H9 (cell line): ENCODE measurements around the gene OSGEPL1. TPM values are rescaled to one million over a fixed set of nuclear protein-coding genes. Genes with fewer than 3 reads are reported as not detected.

Experiments used
- DNase-seq: peaks from one replicate; pipeline ENCODE4 v3.0.0-alpha.2; 2017
- H2AFZ ChIP-seq: one replicate; pipeline ENCODE4 v1.6.1; 2013; ENCODE audit warnings: mild to moderate bottlenecking, low read length, control low read depth, moderate library complexity
- H2AK5ac ChIP-seq: 2 replicates; pipeline ENCODE4 v1.6.1; 2013; ENCODE audit warnings: low read length, control low read depth, mixed read lengths; ENCODE audit not compliant: insufficient read length
- H2BK120ac ChIP-seq: one replicate; pipeline ENCODE4 v1.6.1; 2013; ENCODE audit warnings: low read depth, mild to moderate bottlenecking, low read length, control low read depth, inconsistent platforms; ENCODE audit not compliant: poor library complexity, severe bottlenecking
- H2BK12ac ChIP-seq: 2 replicates; pipeline ENCODE4 v1.6.1; 2013; ENCODE audit warnings: low read length, control low read depth, mixed read lengths, low read depth; ENCODE audit not compliant: insufficient read length
- H2BK15ac ChIP-seq: 2 replicates; pipeline ENCODE4 v1.6.1; 2013; ENCODE audit warnings: low read depth, low read length, control low read depth
- H2BK20ac ChIP-seq: one replicate; pipeline ENCODE4 v1.6.1; 2013; ENCODE audit warnings: low read depth, mild to moderate bottlenecking, low read length, control low read depth, inconsistent platforms; ENCODE audit not compliant: poor library complexity, severe bottlenecking
- H2BK5ac ChIP-seq: 2 replicates; pipeline ENCODE4 v1.6.1; 2013; ENCODE audit warnings: low read length, control low read depth, mixed read lengths; ENCODE audit not compliant: insufficient read length
- H3K14ac ChIP-seq: 2 replicates; pipeline ENCODE4 v1.6.1; 2013; ENCODE audit warnings: low read length, control low read depth; ENCODE audit not compliant: insufficient read depth
- H3K18ac ChIP-seq: 2 replicates; pipeline ENCODE4 v1.6.1; 2013; ENCODE audit warnings: low read depth, mild to moderate bottlenecking, mixed read lengths, low read length, control low read depth; ENCODE audit not compliant: insufficient read length
- H3K23ac ChIP-seq: 2 replicates; pipeline ENCODE4 v1.6.1; 2013; ENCODE audit warnings: low read length, control low read depth, mixed read lengths, low read depth; ENCODE audit not compliant: insufficient read length
- H3K23me2 ChIP-seq: 2 replicates; pipeline ENCODE4 v1.6.1; 2013; ENCODE audit warnings: low read depth, mild to moderate bottlenecking, mixed read lengths, low read length, control low read depth; ENCODE audit not compliant: insufficient read length, poor library complexity, severe bottlenecking
- H3K27ac ChIP-seq: 2 replicates; pipeline ENCODE4 v1.5.1; 2013; ENCODE audit warnings: low read length, control low read depth, mixed read lengths, low read depth; ENCODE audit not compliant: insufficient read length
- H3K27me3 ChIP-seq: 2 replicates; pipeline ENCODE4 v1.6.1; 2013; ENCODE audit warnings: low read length, control low read depth, inconsistent platforms; ENCODE audit not compliant: insufficient read depth
- H3K4ac ChIP-seq: 2 replicates; pipeline ENCODE4 v1.6.1; 2013; ENCODE audit warnings: low read depth, mild to moderate bottlenecking, control low read depth, inconsistent platforms, low read length, moderate library complexity
- H3K4me1 ChIP-seq: 2 replicates; pipeline ENCODE4 v1.6.1; 2013; ENCODE audit warnings: low read length, control low read depth, inconsistent platforms; ENCODE audit not compliant: insufficient read depth
- H3K4me2 ChIP-seq: 2 replicates; pipeline ENCODE4 v1.6.1; 2013; ENCODE audit warnings: low read length, control low read depth, mixed read lengths; ENCODE audit not compliant: insufficient read length, insufficient read depth
- H3K56ac ChIP-seq: 2 replicates; pipeline ENCODE4 v1.6.1; 2013; ENCODE audit warnings: low read depth, mild to moderate bottlenecking, mixed read lengths, low read length, control low read depth; ENCODE audit not compliant: insufficient read length
- H3K79me1 ChIP-seq: 2 replicates; pipeline ENCODE4 v1.6.1; 2013; ENCODE audit warnings: low read depth, mild to moderate bottlenecking, moderate library complexity, low read length, control low read depth, inconsistent platforms; ENCODE audit not compliant: insufficient read depth, poor library complexity, severe bottlenecking
- H3K79me2 ChIP-seq: 2 replicates; pipeline ENCODE4 v1.6.1; 2013; ENCODE audit warnings: low read length, control low read depth, inconsistent platforms; ENCODE audit not compliant: insufficient read depth
- H3K9ac ChIP-seq: 2 replicates; pipeline ENCODE4 v1.6.1; 2013; ENCODE audit warnings: low read length, control low read depth, mixed read lengths; ENCODE audit not compliant: insufficient read length; ENCODE audit errors: extremely low read depth
- H3K9me3 ChIP-seq: one replicate; pipeline ENCODE4 v1.6.1; 2013; ENCODE audit warnings: low read depth, low read length, inconsistent platforms; ENCODE audit not compliant: control insufficient read depth
- H3T11ph ChIP-seq: one replicate; pipeline ENCODE4 v1.6.1; 2013; ENCODE audit warnings: mild to moderate bottlenecking, low read length, control low read depth, inconsistent platforms
- H4K20me1 ChIP-seq: one replicate; pipeline ENCODE4 v1.6.1; 2013; ENCODE audit not compliant: control insufficient read depth, insufficient read length, insufficient read depth
- H4K5ac ChIP-seq: 2 replicates; pipeline ENCODE4 v1.6.1; 2013; ENCODE audit warnings: low read depth, mild to moderate bottlenecking, mixed read lengths, low read length, control low read depth; ENCODE audit not compliant: insufficient read length
- H4K8ac ChIP-seq: replicated peaks from 2 replicates; pipeline ENCODE4 v1.6.1; 2013; ENCODE audit warnings: low read length, control low read depth, mixed read lengths, low read depth; ENCODE audit not compliant: insufficient read length
- H4K91ac ChIP-seq: 2 replicates; pipeline ENCODE4 v1.6.1; 2013; ENCODE audit warnings: low read depth, mild to moderate bottlenecking, moderate library complexity, mixed read lengths, low read length, control low read depth; ENCODE audit not compliant: insufficient read length
- H3K27ac Mint-ChIP-seq, 3 experiments: 2 replicates in 2 of 3; 3 replicates in 1 of 3; pipeline ENCODE4 v1.8.0; 2020 to 2021; ENCODE audit warnings: mixed read lengths in 3 of 3, mild to moderate bottlenecking in 1 of 3, moderate library complexity in 1 of 3
- H3K27me3 Mint-ChIP-seq: 2 replicates; pipeline ENCODE4 v1.8.0; 2021; ENCODE audit warnings: low read depth, mild to moderate bottlenecking, moderate library complexity, mixed read lengths
- H3K36me3 Mint-ChIP-seq, 3 experiments: 2 replicates in 2 of 3; 3 replicates in 1 of 3; pipeline ENCODE4 v1.8.0; 2020 to 2021; ENCODE audit warnings: low read depth in 3 of 3, mixed read lengths in 3 of 3; ENCODE audit not compliant: insufficient read depth in 1 of 3
- H3K4me1 Mint-ChIP-seq, 2 experiments: 2 replicates each; pipeline ENCODE4 v1.8.0; 2020; ENCODE audit warnings: mixed read lengths in 2 of 2
- H3K4me3 Mint-ChIP-seq, 2 experiments: 2 replicates in 1 of 2; 3 replicates in 1 of 2; pipeline ENCODE4 v1.8.0; 2020 to 2021; ENCODE audit warnings: mild to moderate bottlenecking in 2 of 2, mixed read lengths in 2 of 2, moderate library complexity in 1 of 2
- H3K9me3 Mint-ChIP-seq, 2 experiments: 2 replicates in 1 of 2; 3 replicates in 1 of 2; pipeline ENCODE4 v1.8.0; 2020; ENCODE audit warnings: mild to moderate bottlenecking in 2 of 2, mixed read lengths in 2 of 2, moderate library complexity in 1 of 2
- CTCF ChIP-seq: fragments of 200-600 bp; sonication (generic); conservative IDR thresholded peaks from 3 replicates; pipeline ENCODE4 v1.8.0; 2021; ENCODE audit warnings: antibody characterized with exemption, mild to moderate bottlenecking
- WGBS: extraction: QIAGEN DNeasy Blood & Tissue Kit; methylation state at CpG from one replicate; pipeline ENCODE4 v1.1.7; 2013; ENCODE audit warnings: missing lambda C conversion rate, low lambda C conversion rate, mixed read lengths; ENCODE audit not compliant: insufficient read length; ENCODE audit errors: extremely low coverage; 5-methylcytosine and 5-hydroxymethylcytosine counted together
- total RNA-seq: library from RNA; stranded (reverse); gene quantifications from 2 replicates; pipeline ENCODE4 v1.2.1, GENCODE V29; 2021

Gene OSGEPL1
- total RNA-seq, 1 experiment from 2014 or later: 10.7 TPM

GRCh38 chr2:189802396-189802912 lies 39.9 kb upstream of the OSGEPL1 start:
- Mint-ChIP-seq H3K4me3 (no peak overlapping the region), H3K27me3 (no peaks in the 10 kb centered on the region), H3K36me3 (peaks cover 10 to 31% (median 18%) of the 10 kb centered on the region in 3 experiments; a peak in 5 of 7 replicates), H3K9me3 (no peaks in the 10 kb centered on the region), H3K4me1 (no peaks in the 10 kb centered on the region), H3K27ac (peak overlapping the region in 1 of 3 experiments; percentile 13; a peak in 1 of 7 replicates)
- H3K27ac ChIP-seq: no peak overlapping the region
- H2AK5ac ChIP-seq: no peak overlapping the region
- H4K5ac ChIP-seq: no peak overlapping the region
- no peak overlapping the region for H2BK5ac ChIP-seq
- no peak overlapping the region for H3K14ac ChIP-seq
- no peak overlapping the region for H3K18ac ChIP-seq
- H2BK15ac ChIP-seq: no peak overlapping the region
- no peak overlapping the region for H4K91ac ChIP-seq
- TF ChIP-seq CTCF: no peak
- H3K9me3 ChIP-seq: no peaks in the 10 kb centered on the region
- no peak overlapping the region for H2AFZ ChIP-seq
- no peaks in the 10 kb centered on the region for H3K27me3 ChIP-seq
- no peak overlapping the region for H3K9ac ChIP-seq
- H3K4me1 ChIP-seq: no peaks in the 10 kb centered on the region
- H4K20me1 ChIP-seq: no peaks in the 10 kb centered on the region
- H3K79me2 ChIP-seq: no peaks in the 10 kb centered on the region
- no peak overlapping the region for H2BK20ac ChIP-seq
- no peak overlapping the region for H3K23ac ChIP-seq
- H4K8ac ChIP-seq: no peak overlapping the region
- no CpG with 5 or more reads among the region's 2 CpGs for WGBS
- no peaks in the 10 kb centered on the region for H3K79me1 ChIP-seq
- DNase-seq: no peak
- no peak overlapping the region for H2BK120ac ChIP-seq
- H3K56ac ChIP-seq: no peak overlapping the region
- H3T11ph ChIP-seq: no peak overlapping the region
- H2BK12ac ChIP-seq: no peak overlapping the region
- no peak overlapping the region for H3K4me2 ChIP-seq
- H3K4ac ChIP-seq: no peak overlapping the region
- no peaks in the 10 kb centered on the region for H3K23me2 ChIP-seq
